Esophagus squamous epithelium (tissue), 5 donors: ENCODE results near the gene ORAI1. TPM values are rescaled to one million over a fixed set of nuclear protein-coding genes. Genes with fewer than 3 reads are reported as not detected.
A peak's percentile ranks its signal among the peaks of the same experiment; 100 is the strongest.
"Not testable (repeated sequence)": the region's sequence is repeated elsewhere in the genome, so short reads cannot be mapped to it uniquely, and the experiment has no call there.

Source experiments
- DNase-seq: peaks from one replicate; lab custom pipeline; 2025; lab: John Stamatoyannopoulos, UW
- H3K27ac ChIP-seq, 4 donors: fragments of 200-600 bp; sonication (generic); one replicate each; pipeline ENCODE4 v1.5.1; 2016 to 2019; ENCODE audit warnings: mild to moderate bottlenecking in 1 of 4
- H3K27me3 ChIP-seq, 4 donors: fragments of 200-600 bp; sonication (generic); 1 replicate in 3 of 4; 2 replicates in 1 of 4; pipeline versions ENCODE4 v1.5.1 to v1.6.0; 2017 to 2021; ENCODE audit warnings: antibody characterized with exemption in 1 of 4
- H3K36me3 ChIP-seq, 3 donors: fragments of 200-600 bp; sonication (generic); one replicate each; pipeline ENCODE4 v1.5.1; 2016 to 2019
- H3K4me1 ChIP-seq, 3 donors: fragments of 200-600 bp; sonication (generic); one replicate each; pipeline ENCODE4 v1.5.1; 2017 to 2019
- H3K4me3 ChIP-seq, 4 donors: fragments of 200-600 bp; sonication (generic); 1 replicate in 3 of 4; 2 replicates in 1 of 4; pipeline ENCODE4 v1.5.1; 2016 to 2019; ENCODE audit warnings: mild to moderate bottlenecking in 2 of 4, moderate library complexity in 1 of 4
- H3K9me3 ChIP-seq, 3 donors: fragments of 200-600 bp; sonication (generic); one replicate each; pipeline ENCODE4 v1.5.1; 2016 to 2019
- CTCF ChIP-seq, 6 experiments: fragments of 450-650 bp in 4 of 6; fragments of 200-600 bp in 2 of 6; sonication (generic) in 2 of 6; IDR thresholded peaks; one replicate each; pipeline ENCODE4 v1.5.1; 2016 to 2019; ENCODE audit warnings: antibody characterized with exemption in 6 of 6, mild to moderate bottlenecking in 4 of 6, moderate library complexity in 4 of 6
- POLR2A ChIP-seq, 4 donors: fragments of 450-650 bp; IDR thresholded peaks; one replicate each; pipeline ENCODE4 v1.6.1; 2017; ENCODE audit warnings: antibody characterized with exemption in 4 of 4, mild to moderate bottlenecking in 4 of 4, moderate library complexity in 3 of 4
- WGBS, 2 donors: methylation state at CpG; one replicate each; pipeline ENCODE4 v1.1.5; 2018; 5-methylcytosine and 5-hydroxymethylcytosine counted together
- intact Hi-C: fragments of 100-400 bp; cut with DNase I; formaldehyde crosslinking; loops from one replicate; pipeline ENCODE4 v1.15.0; 2022
- total RNA-seq, 4 donors: library from RNA; depleted of rRNA; stranded (reverse); fragments of >200 nt; gene quantifications; one replicate each; pipeline ENCODE4 v1.1.0, GENCODE V29; 2016
- donor health status: DM: yes; HTN: yes; CAD: no.

The ORAI1 gene
- total RNA-seq, 4 donors from 2014 or later = 4.4 to 7.9 (median 7.0) TPM

DNA sequence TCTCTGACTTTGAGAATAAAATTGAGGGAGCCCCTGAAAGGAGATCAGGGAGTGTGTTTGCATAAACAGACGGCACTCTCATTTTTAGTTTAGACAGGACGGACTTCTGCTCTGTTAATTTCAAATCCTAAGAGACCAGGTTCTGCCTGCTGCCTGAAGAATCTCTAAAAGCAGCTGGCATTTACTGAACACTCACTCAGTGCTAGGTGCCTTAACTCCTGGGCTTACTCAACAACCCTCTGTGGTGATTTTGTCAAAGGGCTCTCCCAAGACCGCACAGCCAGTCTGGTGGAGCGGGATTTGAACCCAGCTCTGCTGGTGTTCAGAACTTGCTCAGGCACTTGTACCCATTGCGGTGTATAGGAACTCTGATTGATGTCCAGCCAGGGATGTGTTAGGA lies 2.2 kb downstream of the ORAI1 start:
- Histone ChIP-seq H3K27ac (peak overlapping the region; percentile 84 to 97 (median 96)), H3K36me3 (no peaks in the 10 kb centered on the region), H3K4me3 (peak overlapping the region in 3 of 4 donors; percentile 79 to 95 (median 88)), H3K4me1 (peaks cover 36 to 88% (median 56%) of the 10 kb centered on the region in 3 donors), H3K27me3 (no peaks in the 10 kb centered on the region), H3K9me3 (no peaks in the 10 kb centered on the region)
- 73 to 79% methylated on average over 5 of the region's 5 CpGs for WGBS, 2 donors
- TF ChIP-seq CTCF (IDR thresholded peaks at IDR 0.05) (no peak), POLR2A (IDR thresholded peaks at IDR 0.05) (no peak)
- intact Hi-C loops = loop anchor here (5.0 to 10.0 kb wide), 2 partner anchors 46 to 76 kb away; no protein-coding TSS in a partner anchor
- no peak for DNase-seq

DNA sequence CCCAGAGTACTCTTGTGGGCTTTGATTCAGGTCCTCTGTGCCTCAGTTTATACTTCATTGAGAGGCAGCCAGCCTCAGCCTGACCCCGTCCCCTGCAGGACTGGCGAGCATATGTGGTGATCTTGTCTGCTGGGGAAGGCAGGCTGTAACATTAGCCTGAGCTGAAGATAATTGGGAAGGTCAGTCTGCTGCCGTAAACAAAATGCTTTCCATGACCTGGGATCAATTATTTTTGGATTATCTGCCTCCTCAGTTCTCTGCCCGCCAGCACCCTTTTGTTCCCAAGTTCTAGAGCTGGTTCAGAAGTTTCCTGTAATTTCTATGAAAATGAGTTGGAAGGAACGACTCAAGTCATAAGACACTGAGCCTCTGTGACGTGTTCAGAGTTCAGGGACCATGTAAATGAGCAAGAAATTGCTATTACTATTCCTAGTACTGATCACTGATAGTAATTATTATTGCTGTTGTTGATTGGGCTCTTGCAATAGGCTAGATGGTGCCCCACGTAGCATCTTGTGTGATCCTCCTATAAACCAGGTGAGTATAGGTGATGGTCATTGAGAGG lies 4.5 kb downstream of the ORAI1 start:
- H3K4me3 ChIP-seq = no peak overlapping the region
- 73 to 75% methylated on average over 5 to 7 of the region's 7 CpGs for WGBS, 2 donors
- peaks cover 31 to 84% (median 48%) of the 10 kb centered on the region in 3 donors for H3K4me1 ChIP-seq
- H3K36me3 ChIP-seq = no peaks in the 10 kb centered on the region
- DNase-seq = no peak
- H3K9me3 ChIP-seq = no peaks in the 10 kb centered on the region
- peak overlapping the region in 3 of 4 donors; percentile 20 to 97 (median 44) for H3K27ac ChIP-seq
- intact Hi-C loops = no loop called here
- no peaks in the 10 kb centered on the region for H3K27me3 ChIP-seq
- TF ChIP-seq CTCF (IDR thresholded peaks at IDR 0.05) = no peak
- no peak for TF ChIP-seq POLR2A (IDR thresholded peaks at IDR 0.05)

DNA sequence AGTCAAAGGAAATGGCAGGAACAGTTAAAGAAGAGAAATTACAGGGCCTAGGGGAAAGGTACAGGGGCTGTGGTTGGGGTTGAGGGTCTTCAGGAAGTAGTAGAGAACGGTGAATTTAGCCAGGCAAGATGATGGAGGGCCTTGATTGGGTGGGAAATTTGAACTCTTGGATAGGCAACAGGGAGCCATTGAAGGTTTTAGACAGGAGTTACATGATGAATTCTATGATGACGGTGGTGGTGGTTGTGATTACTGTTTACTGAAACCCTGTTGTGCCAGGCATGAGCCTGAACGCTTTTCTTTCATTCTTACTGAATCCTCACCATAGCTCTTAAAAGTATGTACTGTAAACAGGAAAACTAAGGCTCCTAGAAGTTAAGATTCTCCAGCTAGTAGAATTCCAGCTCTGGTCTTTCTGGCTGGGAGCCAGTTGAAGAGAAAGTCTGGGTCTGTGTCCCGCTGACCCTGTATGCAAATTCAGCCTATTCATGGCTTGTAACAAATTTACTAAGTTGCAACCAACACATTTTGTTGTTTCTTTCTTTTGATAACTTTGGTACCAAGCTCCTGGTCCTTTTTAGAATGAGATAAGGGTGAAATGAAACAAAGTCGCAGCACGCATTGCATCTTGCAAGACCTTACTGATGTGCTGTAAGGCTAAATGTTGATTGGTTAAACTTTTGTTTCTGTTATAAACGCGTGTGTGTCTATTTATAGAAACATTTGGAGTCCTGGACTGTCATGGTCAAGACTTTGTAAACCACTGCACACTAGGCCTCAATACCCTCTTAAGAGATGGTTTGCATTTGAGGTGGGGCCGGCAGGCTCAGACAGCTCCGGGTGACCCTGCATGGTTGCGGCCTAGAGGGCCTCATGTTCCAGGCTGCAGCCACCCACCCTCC lies 6.0 kb downstream of the ORAI1 start:
- Histone ChIP-seq H3K4me3 (no peak overlapping the region), H3K4me1 (peaks cover 29 to 82% (median 54%) of the 10 kb centered on the region in 3 donors), H3K27me3 (no peaks in the 10 kb centered on the region), H3K27ac (peak overlapping the region in 3 of 4 donors; percentile 39 to 65 (median 52)), H3K36me3 (no peaks in the 10 kb centered on the region), H3K9me3 (no peaks in the 10 kb centered on the region)
- DNase-seq = no peak
- intact Hi-C loops = no loop called here
- 55 to 68% methylated on average over 9 to 11 of the region's 11 CpGs for WGBS, 2 donors
- TF ChIP-seq CTCF (IDR thresholded peaks at IDR 0.05) = no peak
- TF ChIP-seq POLR2A (IDR thresholded peaks at IDR 0.05) = no peak

DNA sequence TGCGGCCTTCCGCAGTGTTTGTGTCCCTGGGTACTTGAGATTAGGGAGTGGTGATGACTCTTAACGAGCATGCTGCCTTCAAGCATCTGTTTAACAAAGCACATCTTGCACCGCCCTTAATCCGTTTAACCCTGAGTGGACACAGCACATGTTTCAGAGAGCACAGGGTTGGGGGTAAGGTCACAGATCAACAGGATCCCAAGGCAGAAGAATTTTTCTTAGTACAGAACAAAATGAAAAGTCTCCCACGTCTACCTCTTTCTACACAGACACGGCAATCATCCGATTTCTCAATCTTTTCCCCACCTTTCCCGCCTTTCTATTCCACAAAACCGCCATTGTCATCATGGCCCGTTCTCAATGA lies 7.5 kb downstream of the ORAI1 start:
- DNase-seq, H3K27ac ChIP-seq, H3K4me3 ChIP-seq, H3K9me3 ChIP-seq, H3K27me3 ChIP-seq, intact Hi-C loops, H3K36me3 ChIP-seq: not testable (repeated sequence)
- H3K4me1 ChIP-seq = peaks cover 22 to 74% (median 43%) of the 10 kb centered on the region in 3 donors
- 49% methylated on average over 5 of the region's 11 CpGs; no CpG with 5 or more reads in 1 of the 2 donors for WGBS, 2 donors

GRCh38 chr12:121634836-121635235 lies 8.5 kb downstream of the ORAI1 start:
- DNase-seq = no peak
- Histone ChIP-seq H3K27me3 (no peaks in the 10 kb centered on the region), H3K36me3 (no peaks in the 10 kb centered on the region), H3K9me3 (no peaks in the 10 kb centered on the region), H3K4me1 (peaks cover 16 to 64% (median 34%) of the 10 kb centered on the region in 3 donors), H3K27ac (peak overlapping the region in 2 of 4 donors; percentile 29 to 34), H3K4me3 (no peak overlapping the region)
- TF ChIP-seq POLR2A (IDR thresholded peaks at IDR 0.05) (no peak), CTCF (IDR thresholded peaks at IDR 0.05) (no peak)
- 80 to 95% methylated on average over 5 to 7 of the region's 13 CpGs for WGBS, 2 donors
- intact Hi-C loops = no loop called here
